22Rv1 (cell line): ENCODE results near the gene MCF2L.
"Not testable (repeated sequence)": the region's sequence is repeated elsewhere in the genome, so short reads cannot be mapped to it uniquely, and the experiment has no call there.

Experiments used
- H3K27ac ChIP-seq: fragments of 450-650 bp; 2 replicates; pipeline ENCODE4 v1.5.1; 2017
- CTCF ChIP-seq: fragments of 450-650 bp; IDR thresholded peaks from 2 replicates; pipeline ENCODE4 v1.5.1; 2017; ENCODE audit warnings: mild to moderate bottlenecking
- ZFX ChIP-seq: fragments of 450-650 bp; IDR thresholded peaks from 2 replicates; pipeline ENCODE4 v1.6.1; 2017; ENCODE audit warnings: antibody characterized with exemption, borderline replicate concordance

MCF2L gene

GRCh38 chr13:113024466-113024865 is 55.5 kb downstream of the MCF2L start:
- H3K27ac ChIP-seq, result no peak overlapping the region
- no peak for TF ChIP-seq CTCF
- TF ChIP-seq ZFX, result no peak

GRCh38 chr13:113026391-113026910 is 57.4 kb downstream of the MCF2L start:
- TF ChIP-seq CTCF, result no peak
- TF ChIP-seq ZFX, result no peak
- H3K27ac ChIP-seq, result no peak overlapping the region

- TF ChIP-seq CTCF (no peak), ZFX (no peak)
- H3K27ac ChIP-seq, result no peak overlapping the region
Measured at GRCh38 chr13:113027095-113027494, 58.1 kb downstream of the MCF2L start.

- TF ChIP-seq CTCF (no peak), ZFX (no peak)
- no peak overlapping the region for H3K27ac ChIP-seq
Measured at GRCh38 chr13:113027566-113027965, 58.6 kb downstream of the MCF2L start.

- no peak overlapping the region for H3K27ac ChIP-seq
- TF ChIP-seq CTCF, result no peak
- no peak for TF ChIP-seq ZFX
Measured at GRCh38 chr13:113028336-113029060, 59.5 kb downstream of the MCF2L start.

GRCh38 chr13:113029061-113029445 is 60.0 kb downstream of the MCF2L start:
- no peak overlapping the region for H3K27ac ChIP-seq
- no peak for TF ChIP-seq ZFX
- no peak for TF ChIP-seq CTCF

- no peak overlapping the region for H3K27ac ChIP-seq
- TF ChIP-seq CTCF, result peak; percentile 87
- no peak for TF ChIP-seq ZFX
Measured at GRCh38 chr13:113029487-113030258, 60.7 kb downstream of the MCF2L start.

GRCh38 chr13:113030259-113030640 is 61.2 kb downstream of the MCF2L start:
- H3K27ac ChIP-seq, result not testable (repeated sequence)
